Neural cell (in vitro differentiated cells): ENCODE results near the gene NCBP3.

Experiments
- CTCF ChIP-seq: fragments of 450-650 bp; IDR thresholded peaks from 2 replicates; pipeline ENCODE4 v1.5.1; 2014; ENCODE audit warnings: antibody characterized with exemption, mild to moderate bottlenecking, moderate library complexity; ENCODE audit not compliant: poor library complexity, severe bottlenecking
- EZH2 ChIP-seq: fragments of 200-600, 300-800 bp; shearing (Covaris generic), sonication (generic); IDR thresholded peaks from 2 replicates; pipeline ENCODE4 v1.6.1; 2014; ENCODE audit warnings: antibody characterized with exemption, low read length, borderline replicate concordance, mild to moderate bottlenecking; ENCODE audit not compliant: insufficient read depth, poor library complexity, severe bottlenecking
- MXI1 ChIP-seq: fragments of 450-650 bp; conservative IDR thresholded peaks from 2 replicates; pipeline ENCODE4 v1.6.1; 2014; ENCODE audit warnings: antibody characterized with exemption, mild to moderate bottlenecking; ENCODE audit not compliant: poor library complexity, severe bottlenecking
- POLR2AphosphoS5 ChIP-seq: IDR thresholded peaks from 2 replicates; pipeline ENCODE4 v1.6.1; 2012
- RAD21 ChIP-seq: fragments of 450-650 bp; conservative IDR thresholded peaks from 2 replicates; pipeline ENCODE4 v1.6.1; 2014; ENCODE audit warnings: antibody characterized with exemption, mild to moderate bottlenecking, moderate library complexity
- SMC3 ChIP-seq: fragments of 450-650 bp; conservative IDR thresholded peaks from 2 replicates; pipeline ENCODE4 v1.6.1; 2014; ENCODE audit warnings: antibody characterized with exemption, mild to moderate bottlenecking, moderate library complexity; ENCODE audit not compliant: poor library complexity

GRCh38 chr17:3773966-3774365 lies 72.1 kb downstream of the NCBP3 start:
- TF ChIP-seq CTCF (no peak), POLR2AphosphoS5 (no peak), MXI1 (no peak), SMC3 (no peak), RAD21 (no peak), EZH2 (no peak)
